Uterus (tissue), 4 donors: ENCODE data around the gene SELP. TPM values are rescaled to one million over a fixed set of nuclear protein-coding genes. Genes with fewer than 3 reads are reported as not detected.

Experiments
- DNase-seq, 2 donors: peaks; one replicate each; pipeline ENCODE4 v3.0.0-alpha.2; 2019 to 2020
- H3K27ac ChIP-seq, 2 donors: fragments of 200-600 bp; sonication (generic); 1 replicate in 1 of 2; 2 replicates in 1 of 2; pipeline ENCODE4 v1.5.1; 2016 to 2018
- H3K27me3 ChIP-seq, 2 donors: fragments of 200-600 bp; sonication (generic); one replicate each; pipeline ENCODE4 v1.5.1; 2018 to 2019; ENCODE audit warnings: control low read depth in 1 of 2
- H3K36me3 ChIP-seq, 2 donors: fragments of 200-600 bp; sonication (generic); one replicate each; pipeline ENCODE4 v1.5.1; 2019; ENCODE audit warnings: control low read depth in 1 of 2
- H3K4me1 ChIP-seq, 2 donors: fragments of 200-600 bp; sonication (generic); one replicate each; pipeline ENCODE4 v1.5.1; 2018 to 2019; ENCODE audit warnings: control low read depth in 1 of 2
- H3K4me3 ChIP-seq, 2 donors: fragments of 200-600 bp; sonication (generic); 1 replicate in 1 of 2; 2 replicates in 1 of 2; pipeline ENCODE4 v1.5.1; 2018 to 2019; ENCODE audit warnings: mild to moderate bottlenecking in 1 of 2
- H3K9me3 ChIP-seq, 2 donors: fragments of 200-600 bp; sonication (generic); one replicate each; pipeline ENCODE4 v1.5.1; 2019; ENCODE audit warnings: control low read depth in 1 of 2
- CTCF ChIP-seq, 4 experiments: fragments of 200-600 bp in 2 of 4; fragments of 450-650 bp in 2 of 4; sonication (generic) in 2 of 4; IDR thresholded peaks; one replicate each; pipeline ENCODE4 v1.5.1; 2016 to 2019; ENCODE audit warnings: antibody characterized with exemption in 4 of 4, mild to moderate bottlenecking in 2 of 4, moderate library complexity in 1 of 4
- POLR2A ChIP-seq, 2 donors: fragments of 450-650 bp; IDR thresholded peaks; one replicate each; pipeline ENCODE4 v1.6.1; 2016; ENCODE audit warnings: antibody characterized with exemption in 2 of 2, mild to moderate bottlenecking in 1 of 2, moderate library complexity in 1 of 2
- intact Hi-C: fragments of 100-400 bp; cut with DNase I; formaldehyde crosslinking; loops from one replicate; pipeline ENCODE4 v1.15.1; 2023; ENCODE audit warnings: low total_unique reads
- total RNA-seq, 4 donors: library from RNA; depleted of rRNA in 3 of 4; stranded (reverse); fragments of >200 nt in 3 of 4; gene quantifications; one replicate each; pipeline versions ENCODE4 v1.1.0 to v1.2.4, GENCODE V29; 2014 to 2023
- donor health status: DM: yes; HTN: yes; CAD: no.

Gene SELP
- total RNA-seq, 4 donors from 2014 or later, result 6.8 to 32.3 (median 27.4) TPM

- Histone ChIP-seq H3K27ac (no peak overlapping the region), H3K9me3 (no peaks in the 10 kb centered on the region), H3K27me3 (no peaks in the 10 kb centered on the region), H3K36me3 (no peaks in the 10 kb centered on the region), H3K4me3 (no peak overlapping the region), H3K4me1 (no peaks in the 10 kb centered on the region)
- no peak for DNase-seq
- intact Hi-C loops, result no loop called here
- TF ChIP-seq POLR2A (IDR thresholded peaks at IDR 0.05) (no peak), CTCF (IDR thresholded peaks at IDR 0.05) (no peak)
These were observed 5.0 kb downstream of the SELP start for GRCh38 chr1:169624912-169625311.

GRCh38 chr1:169624122-169624521 lies 5.8 kb downstream of the SELP start:
- intact Hi-C loops, result no loop called here
- no peak for DNase-seq
- no peaks in the 10 kb centered on the region for H3K36me3 ChIP-seq
- H3K9me3 ChIP-seq, result no peaks in the 10 kb centered on the region
- H3K27me3 ChIP-seq, result no peaks in the 10 kb centered on the region
- no peaks in the 10 kb centered on the region for H3K4me1 ChIP-seq
- H3K4me3 ChIP-seq, result no peak overlapping the region
- peak overlapping the region in 1 of 2 donors; percentile 53 for H3K27ac ChIP-seq
- TF ChIP-seq POLR2A (IDR thresholded peaks at IDR 0.05) (peak in 1 of 2 donors; percentile 30), CTCF (IDR thresholded peaks at IDR 0.05) (no peak)

- intact Hi-C loops, result no loop called here
- H3K36me3 ChIP-seq, result no peaks in the 10 kb centered on the region
- H3K27ac ChIP-seq, result peak overlapping the region in 1 of 2 donors; percentile 30
- TF ChIP-seq CTCF (IDR thresholded peaks at IDR 0.05) (no peak), POLR2A (IDR thresholded peaks at IDR 0.05) (no peak)
- no peaks in the 10 kb centered on the region for H3K4me1 ChIP-seq
- H3K9me3 ChIP-seq, result no peaks in the 10 kb centered on the region
- H3K27me3 ChIP-seq, result no peaks in the 10 kb centered on the region
- H3K4me3 ChIP-seq, result no peak overlapping the region
- no peak for DNase-seq
These were observed 6.6 kb downstream of the SELP start for GRCh38 chr1:169623132-169623926.

GRCh38 chr1:169620565-169620964 lies 9.4 kb downstream of the SELP start:
- Histone ChIP-seq H3K9me3 (no peaks in the 10 kb centered on the region), H3K36me3 (no peaks in the 10 kb centered on the region), H3K4me3 (no peak overlapping the region), H3K27me3 (no peaks in the 10 kb centered on the region), H3K27ac (no peak overlapping the region), H3K4me1 (no peaks in the 10 kb centered on the region)
- DNase-seq, result no peak
- no peak for TF ChIP-seq POLR2A (IDR thresholded peaks at IDR 0.05)
- TF ChIP-seq CTCF (IDR thresholded peaks at IDR 0.05), result no peak
- intact Hi-C loops, result no loop called here

- H3K4me3 ChIP-seq, result no peak overlapping the region
- TF ChIP-seq POLR2A (IDR thresholded peaks at IDR 0.05), result no peak
- no peak for TF ChIP-seq CTCF (IDR thresholded peaks at IDR 0.05)
- no peaks in the 10 kb centered on the region for H3K36me3 ChIP-seq
- no peaks in the 10 kb centered on the region for H3K27me3 ChIP-seq
- intact Hi-C loops, result no loop called here
- no peaks in the 10 kb centered on the region for H3K4me1 ChIP-seq
- no peak overlapping the region for H3K27ac ChIP-seq
- no peak for DNase-seq
- H3K9me3 ChIP-seq, result no peaks in the 10 kb centered on the region
These were observed 11.6 kb downstream of the SELP start for GRCh38 chr1:169618367-169618766.
